ENCODE results near the gene MANBA. TPM values are rescaled to one million over a fixed set of nuclear protein-coding genes. Genes with fewer than 3 reads are reported as not detected.

MANBA gene
- total RNA-seq, 1 donor from 2014 or later: 23.6 TPM

DNA sequence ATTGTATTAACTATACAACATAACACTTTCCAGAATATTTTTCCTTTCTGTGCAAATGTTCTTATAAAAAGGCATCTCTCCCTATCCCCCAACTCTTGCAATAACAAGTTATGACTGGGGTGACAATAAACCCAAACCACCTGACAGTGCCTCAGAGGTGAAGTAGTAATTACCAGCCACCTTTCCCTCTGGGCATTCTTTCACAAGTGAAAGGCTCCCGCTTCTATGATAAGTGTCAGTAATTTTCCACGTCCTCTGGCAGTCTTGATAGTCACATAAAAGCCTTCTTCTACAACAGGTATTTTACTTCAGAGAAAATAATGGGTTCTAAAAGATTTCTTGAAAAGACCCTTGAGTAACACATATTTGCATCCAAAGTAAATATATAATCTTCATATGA, 82.7 kb downstream of the MANBA start:
- no peak for DNase-seq (ENCODE audit: low spot score)

- DNase-seq (ENCODE audit: low spot score): no peak
Measured at GRCh38 chr4:102675141-102675540, 85.6 kb downstream of the MANBA start.

GRCh38 chr4:102667001-102667400, 93.8 kb downstream of the MANBA start:
- no peak for DNase-seq (ENCODE audit: low spot score)

DNA sequence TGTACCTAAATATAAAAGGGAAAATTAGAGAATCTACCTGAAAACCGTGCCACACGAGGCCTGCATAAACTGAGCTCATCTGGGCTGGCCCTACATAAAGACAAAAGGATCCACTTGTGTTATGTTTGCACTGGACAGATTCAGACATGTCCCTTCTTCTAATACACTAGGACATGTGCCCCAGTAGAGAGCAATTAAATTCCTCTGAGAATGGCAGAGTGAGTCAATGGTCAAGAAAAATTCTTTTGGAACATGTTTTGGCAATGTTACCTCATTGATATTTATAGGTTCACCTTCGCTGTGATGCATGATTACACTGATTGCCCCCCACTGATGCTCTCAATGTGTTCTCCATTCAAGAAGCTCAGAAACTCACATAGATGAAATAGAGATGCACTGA, 95.2 kb downstream of the MANBA start:
- no peak for DNase-seq (ENCODE audit: low spot score)

GRCh38 chr4:102663073-102663472, 97.7 kb downstream of the MANBA start:
- DNase-seq (ENCODE audit: low spot score): no peak

- no peak for DNase-seq (ENCODE audit: low spot score)
Measured at GRCh38 chr4:102657206-102657605, 103.6 kb downstream of the MANBA start.

DNA sequence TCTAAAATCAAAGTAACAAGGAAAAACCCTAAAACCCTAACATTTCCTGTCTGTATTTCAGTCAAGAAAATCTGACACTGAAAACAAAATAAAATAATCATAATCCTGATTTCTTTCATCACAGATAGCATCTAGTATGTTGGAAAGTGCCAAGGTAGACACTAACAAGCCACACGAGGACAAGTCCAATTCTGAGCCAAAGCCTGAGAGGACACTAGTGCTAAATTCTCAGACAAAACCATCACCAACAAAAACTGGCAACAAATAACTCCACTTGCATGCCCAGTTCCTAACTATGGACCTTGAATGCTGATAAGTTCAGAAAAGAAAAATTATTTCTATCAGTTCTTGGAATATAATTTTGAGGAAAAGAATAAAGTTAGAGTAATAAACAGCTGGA, 113.7 kb downstream of the MANBA start:
- DNase-seq (ENCODE audit: low spot score): no peak

DNA sequence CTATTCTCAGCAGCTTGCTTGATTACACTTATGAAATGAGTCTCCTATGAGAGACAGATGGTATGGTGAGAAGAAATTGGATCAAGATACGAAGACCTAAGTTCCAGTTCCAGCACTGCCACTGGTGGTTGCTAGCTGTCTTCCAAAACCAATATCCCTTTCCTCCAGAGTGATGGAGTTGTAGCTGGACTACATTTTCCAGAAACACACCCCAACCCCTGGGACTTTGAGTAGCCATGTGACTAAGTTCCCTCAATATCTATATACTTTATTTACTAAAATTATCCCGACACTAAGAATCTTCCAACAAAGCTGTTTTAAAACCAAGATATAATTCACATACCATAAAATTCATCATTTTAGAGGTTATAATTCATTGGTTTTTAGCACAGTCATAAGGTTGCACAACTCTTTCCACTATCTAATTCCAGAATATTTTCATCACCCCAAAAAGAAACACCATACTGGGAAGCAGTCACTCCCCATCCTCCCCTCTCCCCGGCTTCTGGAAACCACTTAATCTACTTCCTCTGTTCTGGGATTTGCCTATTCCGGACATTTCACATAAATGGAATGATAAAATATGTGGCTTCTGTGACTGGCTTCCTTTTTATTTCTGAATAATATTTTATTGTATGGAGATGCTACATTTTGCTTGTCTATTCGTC, 118.0 kb downstream of the MANBA start:
- DNase-seq (ENCODE audit: low spot score): no peak

GRCh38 chr4:102641793-102642192, 119.0 kb downstream of the MANBA start:
- no peak for DNase-seq (ENCODE audit: low spot score)

DNA sequence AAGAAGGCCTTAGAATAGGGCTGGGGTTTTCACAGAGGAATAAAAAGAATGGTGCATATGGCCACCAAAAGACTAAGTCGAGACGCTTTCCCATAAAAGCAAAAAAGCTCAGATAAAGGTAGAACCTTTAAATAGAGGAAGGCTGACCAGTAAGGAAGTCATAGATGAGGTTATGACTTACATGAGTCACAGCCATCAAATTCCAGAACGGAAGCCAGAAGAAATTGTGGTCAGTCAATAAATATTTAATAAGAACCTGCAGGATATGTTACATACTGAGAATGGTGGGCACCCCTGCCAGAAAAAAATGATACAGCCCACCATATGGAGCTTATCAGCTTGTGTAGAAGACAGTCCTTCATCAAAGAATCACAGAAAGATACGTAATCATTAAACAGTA, 120.1 kb downstream of the MANBA start:
- no peak for DNase-seq (ENCODE audit: low spot score)

DNA sequence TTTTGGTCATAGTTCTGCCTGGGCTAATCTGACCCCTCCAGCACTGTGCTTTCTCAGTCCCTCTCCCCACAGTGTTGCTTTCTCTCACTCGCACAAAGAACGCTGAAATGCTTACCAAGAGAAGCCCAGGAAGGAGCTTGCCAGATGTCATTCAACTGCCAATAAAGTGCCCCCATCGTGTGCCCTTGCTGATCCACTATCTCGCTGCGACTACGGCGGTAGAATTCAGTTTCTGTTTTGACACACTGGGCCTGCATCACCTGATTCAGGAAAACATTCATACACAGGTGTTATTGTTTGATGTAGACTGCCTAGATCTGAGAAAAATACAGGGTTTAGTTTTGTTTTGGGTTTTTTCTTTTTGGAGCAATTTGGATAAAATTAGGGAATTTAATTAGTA, 121.2 kb downstream of the MANBA start:
- DNase-seq (ENCODE audit: low spot score): no peak

- no peak for DNase-seq (ENCODE audit: low spot score)
Measured at GRCh38 chr4:102638621-102639020, 122.1 kb downstream of the MANBA start.

DNA sequence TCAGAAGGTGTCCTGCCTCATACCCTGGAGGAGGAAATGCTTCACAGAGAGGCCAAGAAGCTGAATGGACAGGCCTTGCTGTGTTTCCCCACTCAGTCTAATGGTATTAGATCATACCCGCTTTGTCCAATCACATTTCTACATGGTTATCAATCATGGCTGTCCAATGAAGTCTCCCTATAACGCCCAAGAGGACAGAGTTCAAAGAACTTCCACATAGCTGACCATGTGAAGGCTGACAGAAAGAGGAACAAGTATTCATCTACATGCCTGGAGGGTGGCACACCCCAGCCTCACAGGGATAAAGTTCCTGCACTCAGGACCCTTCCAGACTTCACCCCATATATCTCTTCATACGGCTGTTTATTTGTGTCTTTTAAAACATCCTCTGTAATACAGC, 123.4 kb downstream of the MANBA start:
- DNase-seq (ENCODE audit: low spot score): no peak

DNA sequence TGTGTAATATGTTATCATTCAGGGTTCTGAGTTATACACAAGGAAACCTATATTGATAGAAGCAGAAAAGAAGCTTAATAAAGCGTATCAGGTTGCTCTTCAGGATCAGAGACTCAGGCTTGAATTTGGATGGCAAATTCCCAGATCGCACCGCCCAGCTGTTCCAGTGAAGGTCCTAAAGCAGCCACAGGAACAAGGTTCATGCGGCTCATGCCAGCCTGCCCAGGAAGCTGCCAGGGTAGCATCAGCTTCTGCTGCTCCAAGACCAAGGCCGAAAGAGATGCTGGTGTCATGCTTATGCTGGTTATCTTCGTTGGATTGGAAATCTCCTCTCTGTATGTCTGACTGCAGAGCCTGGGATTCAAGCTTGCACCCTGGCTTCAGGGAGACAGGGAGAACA, 127.7 kb downstream of the MANBA start:
- no peak for DNase-seq (ENCODE audit: low spot score)

DNA sequence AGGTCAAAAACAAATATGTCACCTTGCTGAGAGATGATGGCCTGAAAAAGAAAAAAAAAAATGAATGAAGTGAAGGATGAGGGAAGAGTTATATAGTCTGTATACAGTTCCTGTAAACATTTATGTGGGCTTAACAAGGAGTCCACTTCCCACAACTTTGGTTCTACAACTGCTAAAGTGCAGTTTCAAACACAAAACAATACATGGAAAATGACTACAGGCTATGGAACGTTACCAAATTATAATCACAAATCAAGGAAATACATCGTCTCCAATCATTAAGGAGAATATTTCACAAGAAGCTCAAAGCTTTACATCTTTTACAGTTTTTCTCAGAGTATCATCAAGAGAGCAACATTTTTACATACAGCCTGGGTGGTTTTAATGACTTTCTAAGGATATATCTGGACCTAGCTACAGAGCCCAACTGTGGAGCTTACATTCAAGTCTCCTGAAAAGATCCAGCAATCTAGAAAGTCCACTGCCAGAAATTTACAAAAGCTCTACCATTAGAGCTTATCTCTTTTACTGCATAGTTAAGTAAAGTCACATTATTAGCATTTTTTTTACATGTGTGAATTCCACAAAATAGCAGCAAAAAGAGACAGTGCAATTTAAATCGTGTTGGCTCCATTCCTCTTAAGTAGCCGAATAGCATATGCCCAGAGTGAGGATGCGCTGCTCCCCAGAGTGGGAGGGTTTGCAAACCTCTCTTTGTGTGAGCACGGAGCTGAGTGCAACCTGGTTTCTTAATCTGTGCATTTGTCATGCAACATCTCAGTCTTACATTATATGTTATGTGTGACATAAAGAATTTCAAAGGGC, 128.3 kb downstream of the MANBA start:
- DNase-seq (ENCODE audit: low spot score): no peak

DNA sequence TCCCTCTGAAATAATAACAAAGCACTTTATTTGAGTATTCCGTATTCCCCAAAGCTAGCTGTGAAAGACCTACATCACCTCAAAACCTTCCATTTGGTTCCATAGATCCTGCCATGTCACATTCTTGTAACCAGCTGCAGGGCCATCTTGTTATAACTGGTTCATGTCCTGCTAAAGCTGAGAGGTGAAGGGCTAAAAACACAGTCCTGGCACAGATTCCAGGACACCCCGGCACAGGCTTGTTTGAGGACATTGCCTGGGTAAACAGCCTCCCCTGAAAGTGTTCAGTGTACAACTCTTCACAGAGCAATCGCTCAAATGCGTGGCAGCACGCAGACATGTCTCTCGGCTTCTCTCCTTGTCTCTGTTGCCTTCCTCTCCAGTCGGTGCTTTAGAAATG, 129.2 kb downstream of the MANBA start:
- DNase-seq (ENCODE audit: low spot score): no peak

DNA sequence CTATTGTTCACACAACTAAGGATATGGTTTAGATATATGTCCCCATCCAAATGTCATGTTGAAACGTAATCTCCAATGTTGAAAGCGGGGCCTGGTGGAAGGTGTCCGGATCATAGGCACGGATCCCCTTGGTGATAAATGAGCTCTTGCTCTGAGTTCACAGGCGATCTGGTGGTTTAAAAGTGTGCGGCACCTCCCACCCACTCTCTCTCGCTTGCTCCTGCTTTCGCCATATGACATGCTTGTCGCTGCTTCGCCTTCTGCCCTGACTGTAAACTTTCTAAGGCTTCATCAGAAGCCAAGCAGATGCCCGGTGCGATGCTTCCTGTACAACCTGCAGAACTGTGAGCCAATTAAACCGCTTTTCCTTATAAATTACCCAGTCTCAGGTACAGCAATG, 131.1 kb downstream of the MANBA start:
- DNase-seq (ENCODE audit: low spot score): no peak

DNA sequence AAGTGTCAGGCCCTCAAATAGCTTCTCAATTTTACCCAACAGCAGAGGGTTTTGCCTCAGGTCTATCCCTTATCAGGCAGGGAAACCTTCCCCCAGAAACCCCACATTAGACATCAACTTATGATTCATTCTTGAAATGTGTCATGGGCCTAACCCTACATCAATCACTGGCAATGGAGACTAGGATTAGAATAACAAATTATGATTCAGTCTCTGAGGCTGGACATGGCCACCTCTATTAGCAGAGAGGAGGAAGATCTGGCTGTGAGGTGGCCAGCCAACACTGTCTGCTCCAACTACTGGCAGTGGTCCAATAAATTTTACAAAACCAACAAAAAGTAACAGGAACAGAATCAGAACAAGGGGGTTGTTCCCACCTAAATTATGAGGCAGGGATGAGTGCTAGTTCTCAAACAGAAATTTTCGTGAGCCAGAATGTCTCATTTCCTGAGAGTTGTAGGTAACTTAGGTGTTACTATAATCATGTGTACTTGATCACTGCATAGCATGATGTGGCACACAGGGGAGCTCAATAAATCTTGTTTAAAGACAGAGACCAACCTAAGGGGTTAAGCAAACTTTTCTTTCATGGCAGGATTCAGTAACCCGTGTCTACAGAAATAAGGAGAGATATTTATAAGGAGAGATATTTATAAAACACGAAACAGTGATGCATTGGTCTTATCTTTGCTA, 132.8 kb downstream of the MANBA start:
- DNase-seq (ENCODE audit: low spot score): no peak

- DNase-seq (ENCODE audit: low spot score): no peak
Measured at GRCh38 chr4:102625232-102625930, 135.4 kb downstream of the MANBA start.

DNA sequence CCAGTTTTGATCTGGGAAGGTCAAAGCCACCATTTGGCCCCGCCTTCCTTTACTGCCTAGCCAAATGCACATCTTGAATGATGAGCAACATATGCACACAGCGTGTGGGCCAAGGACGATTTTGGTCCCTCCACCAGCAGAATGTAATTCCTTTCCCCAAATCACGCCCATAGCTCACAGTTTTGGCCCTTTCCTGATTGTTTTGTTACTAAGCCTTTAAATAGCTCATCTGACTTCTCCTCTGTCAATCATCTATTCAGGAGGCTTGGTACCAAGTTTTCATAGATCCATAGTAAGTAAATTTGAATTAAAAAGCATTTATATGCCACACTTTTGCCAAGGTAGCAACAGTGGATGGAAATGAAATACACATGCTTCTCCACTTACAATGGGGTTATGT, 136.3 kb downstream of the MANBA start:
- no peak for DNase-seq (ENCODE audit: low spot score)

DNA sequence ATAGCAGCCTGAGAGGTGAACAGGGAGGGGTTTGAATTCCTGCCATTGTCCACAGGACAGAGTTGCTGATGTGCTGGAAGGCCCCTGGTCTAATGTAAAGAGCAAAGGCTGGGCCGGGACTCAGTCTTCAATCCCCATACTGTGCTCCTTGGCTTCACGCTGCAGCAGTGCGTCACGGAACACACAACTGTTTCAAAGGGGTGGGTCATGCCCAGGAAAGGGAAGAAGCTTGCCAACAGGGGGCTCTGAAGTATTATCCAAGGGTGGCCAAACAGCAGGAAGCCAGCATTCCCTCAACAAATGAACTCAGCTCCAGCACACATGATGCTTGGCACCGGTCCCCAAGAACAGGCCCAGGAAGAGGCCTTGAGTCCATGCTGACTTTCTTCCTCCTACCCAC, 137.1 kb downstream of the MANBA start:
- DNase-seq (ENCODE audit: low spot score): no peak
